HepG2 (cell line): Measurements from ENCODE around the gene ATOSB. TPM values are rescaled to one million over a fixed set of nuclear protein-coding genes. Genes with fewer than 3 reads are reported as not detected.

Experiments
- JUN ChIP-seq: sonication (generic); formaldehyde crosslinking; IDR thresholded peaks from 2 replicates; pipeline ENCODE4 v1.4.0; 2020; ENCODE audit warnings: mild to moderate bottlenecking, missing genetic modification reagents
- JUND ChIP-seq: sonication (generic); formaldehyde crosslinking; IDR thresholded peaks from 2 replicates; pipeline ENCODE4 v1.8.0; 2022; ENCODE audit warnings: mild to moderate bottlenecking, missing genetic modification reagents
- PCBP1 ChIP-seq: fragments of 200-400 bp; formaldehyde crosslinking; IDR thresholded peaks from 2 replicates; pipeline ENCODE4 v1.6.1; 2017; ENCODE audit warnings: mild to moderate bottlenecking, low read depth, low read length, borderline replicate concordance
- RELA ChIP-seq: sonication (generic); formaldehyde crosslinking; IDR thresholded peaks from 2 replicates; pipeline ENCODE4 v1.4.0; 2020; ENCODE audit warnings: missing genetic modification reagents
- SMARCC2 ChIP-seq: fragments of 450-650 bp; IDR thresholded peaks from 2 replicates; pipeline ENCODE4 v1.6.1; 2017; ENCODE audit warnings: antibody characterized with exemption, mild to moderate bottlenecking
- ZFP62 ChIP-seq: sonication (generic); formaldehyde crosslinking; IDR thresholded peaks from 2 replicates; pipeline ENCODE4 v1.4.0; 2020; ENCODE audit warnings: missing genetic modification reagents
- ZHX1 ChIP-seq: sonication (generic); formaldehyde crosslinking; IDR thresholded peaks from 2 replicates; pipeline ENCODE4 v1.8.1; 2022; ENCODE audit warnings: low read depth, mild to moderate bottlenecking, missing genetic modification reagents
- ZNF333 ChIP-seq: sonication (generic); formaldehyde crosslinking; IDR thresholded peaks from 2 replicates; pipeline ENCODE4 v1.4.0; 2020; ENCODE audit warnings: mild to moderate bottlenecking, missing genetic modification reagents, borderline replicate concordance
- ZNF44 ChIP-seq: sonication (generic); formaldehyde crosslinking; IDR thresholded peaks from 2 replicates; pipeline ENCODE4 v1.5.1; 2020; ENCODE audit warnings: mild to moderate bottlenecking, missing genetic modification reagents
- ZNF510 ChIP-seq: sonication (generic); formaldehyde crosslinking; IDR thresholded peaks from 2 replicates; pipeline ENCODE4 v1.4.0; 2020; ENCODE audit warnings: low read depth, mild to moderate bottlenecking, missing genetic modification reagents
- ZNF557 ChIP-seq: sonication (generic); formaldehyde crosslinking; IDR thresholded peaks from 2 replicates; pipeline ENCODE4 v1.4.0; 2020; ENCODE audit warnings: missing genetic modification reagents
- ZNF619 ChIP-seq: sonication (generic); formaldehyde crosslinking; IDR thresholded peaks from 2 replicates; pipeline ENCODE4 v1.4.0; 2020; ENCODE audit warnings: mild to moderate bottlenecking, missing genetic modification reagents
- ZNF883 ChIP-seq: sonication (generic); formaldehyde crosslinking; IDR thresholded peaks from 2 replicates; pipeline ENCODE4 v1.5.1; 2020; ENCODE audit warnings: mild to moderate bottlenecking, missing genetic modification reagents; ENCODE audit errors: not compliant biosample characterization
- ZSCAN30 ChIP-seq: sonication (generic); formaldehyde crosslinking; IDR thresholded peaks from 2 replicates; pipeline ENCODE4 v1.5.0; 2020; ENCODE audit warnings: mild to moderate bottlenecking, missing genetic modification reagents
- polyA plus RNA-seq, 8 experiments: library from polyadenylated mRNA; depleted of rRNA in 3 of 8; stranded (reverse) in 7 of 8; unstranded in 1 of 8; fragments of >200 nt; fragmentation: Illumina TruSeq in 4 of 8; extraction: Trizol in 4 of 8; gene quantifications; 2 replicates each; pipeline versions ENCODE4 v1.2.1 to v1.2.3, GENCODE V29; 2011 to 2016; ENCODE audit warnings: low read depth in 4 of 8, missing spikeins in 1 of 8, mixed read lengths in 1 of 8; ENCODE audit not compliant: insufficient read depth in 1 of 8
- total RNA-seq, 5 experiments: library from RNA; depleted of rRNA; stranded (reverse); fragments of >200 nt; fragmentation: Illumina TruSeq; extraction: Trizol; gene quantifications; 2 replicates each; pipeline ENCODE4 v1.2.3, GENCODE V29; 2016; ENCODE audit warnings: low read depth in 1 of 5
- TF ChIP-seq, protein P1 (sequence below), 2 experiments: fragments of 450-650 bp in 1 of 2; sonication (generic) in 1 of 2; formaldehyde crosslinking in 1 of 2; IDR thresholded peaks; 2 replicates each; pipeline versions ENCODE4 v1.6.1 to v1.8.0; 2016 to 2022; ENCODE audit warnings: antibody characterized with exemption in 1 of 2, mild to moderate bottlenecking in 1 of 2, missing genetic modification reagents in 1 of 2
- TF ChIP-seq, protein P2 (sequence below): conservative IDR thresholded peaks from 2 replicates; pipeline ENCODE4 v1.6.1; 2018; ENCODE audit warnings: missing genetic modification reagents

Gene ATOSB
- total and polyA plus RNA-seq, 2 of the 13 experiments (the other 11 are each of a cell fraction or from before 2014, with no cell fraction given): 1.9 to 6.4 TPM

DNA sequence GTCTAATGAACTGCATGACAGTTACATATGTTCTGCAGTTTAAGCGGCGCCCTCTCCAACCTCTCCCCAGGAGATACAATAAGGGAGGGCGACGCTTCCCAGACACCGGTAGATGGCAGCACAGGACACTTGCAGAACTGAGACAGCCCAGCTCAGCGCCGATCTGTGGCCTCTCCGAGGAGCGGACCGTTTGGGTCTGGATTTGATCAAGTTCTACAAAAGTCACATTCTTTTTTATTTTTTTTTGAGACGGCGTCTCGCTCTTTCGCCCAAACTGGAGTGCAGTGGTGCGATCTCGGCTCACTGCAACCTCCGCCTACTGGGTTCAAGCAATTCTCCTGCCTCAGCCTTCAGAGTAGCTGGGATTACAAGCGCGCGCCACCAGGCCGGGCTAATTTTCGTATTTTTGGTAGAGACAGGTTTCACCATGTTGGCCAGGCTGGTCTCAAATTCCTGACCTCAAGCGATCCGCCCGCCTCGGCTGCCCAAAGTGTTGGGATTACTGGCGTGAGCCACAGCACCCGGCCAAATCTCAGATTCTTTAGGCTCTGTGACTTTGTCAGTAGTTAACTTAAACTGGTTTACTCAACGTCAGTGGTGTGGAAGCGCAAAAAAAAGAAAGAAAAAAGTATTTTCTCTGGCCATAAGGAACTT is 1.4 kb upstream of the ATOSB start (continued):
- no peak for TF ChIP-seq ZHX1 (CRISPR knock-in tag)
- no peak for TF ChIP-seq SMARCC2
- TF ChIP-seq ZNF883: no peak
- no peak for TF ChIP-seq PCBP1
- TF ChIP-seq ZNF557 (CRISPR knock-in tag): no peak
- TF ChIP-seq ZFP62: no peak
- TF ChIP-seq JUN (CRISPR knock-in tag): no peak
- no peak for TF ChIP-seq ZNF333
- TF ChIP-seq ZNF619: no peak
- 0 out of 2 replicates have a peak, but pooled peaks have one; percentile 71 for TF ChIP-seq ZNF510 (CRISPR knock-in tag)
- no peak for TF ChIP-seq RELA (CRISPR knock-in tag)
- 0 out of 2 replicates have a peak, but pooled peaks have one; percentile 51 for TF ChIP-seq ZNF44 (CRISPR knock-in tag)
- TF ChIP-seq, protein P1, sequence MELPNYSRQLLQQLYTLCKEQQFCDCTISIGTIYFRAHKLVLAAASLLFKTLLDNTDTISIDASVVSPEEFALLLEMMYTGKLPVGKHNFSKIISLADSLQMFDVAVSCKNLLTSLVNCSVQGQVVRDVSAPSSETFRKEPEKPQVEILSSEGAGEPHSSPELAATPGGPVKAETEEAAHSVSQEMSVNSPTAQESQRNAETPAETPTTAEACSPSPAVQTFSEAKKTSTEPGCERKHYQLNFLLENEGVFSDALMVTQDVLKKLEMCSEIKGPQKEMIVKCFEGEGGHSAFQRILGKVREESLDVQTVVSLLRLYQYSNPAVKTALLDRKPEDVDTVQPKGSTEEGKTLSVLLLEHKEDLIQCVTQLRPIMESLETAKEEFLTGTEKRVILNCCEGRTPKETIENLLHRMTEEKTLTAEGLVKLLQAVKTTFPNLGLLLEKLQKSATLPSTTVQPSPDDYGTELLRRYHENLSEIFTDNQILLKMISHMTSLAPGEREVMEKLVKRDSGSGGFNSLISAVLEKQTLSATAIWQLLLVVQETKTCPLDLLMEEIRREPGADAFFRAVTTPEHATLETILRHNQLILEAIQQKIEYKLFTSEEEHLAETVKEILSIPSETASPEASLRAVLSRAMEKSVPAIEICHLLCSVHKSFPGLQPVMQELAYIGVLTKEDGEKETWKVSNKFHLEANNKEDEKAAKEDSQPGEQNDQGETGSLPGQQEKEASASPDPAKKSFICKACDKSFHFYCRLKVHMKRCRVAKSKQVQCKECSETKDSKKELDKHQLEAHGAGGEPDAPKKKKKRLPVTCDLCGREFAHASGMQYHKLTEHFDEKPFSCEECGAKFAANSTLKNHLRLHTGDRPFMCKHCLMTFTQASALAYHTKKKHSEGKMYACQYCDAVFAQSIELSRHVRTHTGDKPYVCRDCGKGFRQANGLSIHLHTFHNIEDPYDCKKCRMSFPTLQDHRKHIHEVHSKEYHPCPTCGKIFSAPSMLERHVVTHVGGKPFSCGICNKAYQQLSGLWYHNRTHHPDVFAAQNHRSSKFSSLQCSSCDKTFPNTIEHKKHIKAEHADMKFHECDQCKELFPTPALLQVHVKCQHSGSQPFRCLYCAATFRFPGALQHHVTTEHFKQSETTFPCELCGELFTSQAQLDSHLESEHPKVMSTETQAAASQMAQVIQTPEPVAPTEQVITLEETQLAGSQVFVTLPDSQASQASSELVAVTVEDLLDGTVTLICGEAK (IDR thresholded peaks at IDR 0.05): no peak
- TF ChIP-seq, protein P1 (CRISPR knock-in tag; IDR thresholded peaks at IDR 0.05): no peak
- TF ChIP-seq JUND (CRISPR knock-in tag): no peak
- TF ChIP-seq, protein P2, sequence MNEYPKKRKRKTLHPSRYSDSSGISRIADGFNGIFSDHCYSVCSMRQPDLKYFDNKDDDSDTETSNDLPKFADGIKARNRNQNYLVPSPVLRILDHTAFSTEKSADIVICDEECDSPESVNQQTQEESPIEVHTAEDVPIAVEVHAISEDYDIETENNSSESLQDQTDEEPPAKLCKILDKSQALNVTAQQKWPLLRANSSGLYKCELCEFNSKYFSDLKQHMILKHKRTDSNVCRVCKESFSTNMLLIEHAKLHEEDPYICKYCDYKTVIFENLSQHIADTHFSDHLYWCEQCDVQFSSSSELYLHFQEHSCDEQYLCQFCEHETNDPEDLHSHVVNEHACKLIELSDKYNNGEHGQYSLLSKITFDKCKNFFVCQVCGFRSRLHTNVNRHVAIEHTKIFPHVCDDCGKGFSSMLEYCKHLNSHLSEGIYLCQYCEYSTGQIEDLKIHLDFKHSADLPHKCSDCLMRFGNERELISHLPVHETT (CRISPR knock-in tag): no peak
- TF ChIP-seq ZSCAN30: no peak
